Smooth muscle cell (in vitro differentiated cells): ENCODE data around the gene SPATA24. TPM values are rescaled to one million over a fixed set of nuclear protein-coding genes. Genes with fewer than 3 reads are reported as not detected.

Experiments used
- DNase-seq: peaks from one replicate; lab custom pipeline; 2025; ENCODE audit not compliant: unreplicated experiment; lab: John Stamatoyannopoulos, UW
- H2AFZ ChIP-seq: fragments of 200-600 bp; sonication (generic); 2 replicates; pipeline ENCODE4 v1.6.0; 2016; ENCODE audit warnings: antibody characterized with exemption, low read depth, mild to moderate bottlenecking
- H3F3A ChIP-seq: fragments of 200-600 bp; sonication (generic); 2 replicates; pipeline ENCODE4 v1.6.0; 2017; ENCODE audit warnings: antibody characterized with exemption, low read depth
- H3K27ac ChIP-seq: fragments of 200-600 bp; sonication (generic); 2 replicates; pipeline ENCODE4 v1.5.1; 2016; ENCODE audit warnings: low read depth, mild to moderate bottlenecking
- H3K27me3 ChIP-seq: fragments of 200-600 bp; sonication (generic); 2 replicates; pipeline ENCODE4 v1.6.1; 2016; ENCODE audit warnings: low read depth, mild to moderate bottlenecking
- H3K36me3 ChIP-seq: fragments of 200-600 bp; sonication (generic); 2 replicates; pipeline ENCODE4 v1.5.1; 2016; ENCODE audit warnings: low read depth
- H3K4me1 ChIP-seq: fragments of 200-600 bp; sonication (generic); 2 replicates; pipeline ENCODE4 v1.5.1; 2016; ENCODE audit warnings: low read depth
- H3K4me2 ChIP-seq: fragments of 200-600 bp; sonication (generic); 2 replicates; pipeline ENCODE4 v1.6.0; 2016; ENCODE audit warnings: mild to moderate bottlenecking
- H3K4me3 ChIP-seq: fragments of 200-600 bp; sonication (generic); 2 replicates; pipeline ENCODE4 v1.5.1; 2016; ENCODE audit warnings: mild to moderate bottlenecking
- H3K79me2 ChIP-seq: fragments of 200-600 bp; sonication (generic); 2 replicates; pipeline ENCODE4 v1.6.0; 2016; ENCODE audit warnings: low read depth, mild to moderate bottlenecking
- H3K9ac ChIP-seq: fragments of 200-600 bp; sonication (generic); 2 replicates; pipeline ENCODE4 v1.6.0; 2016; ENCODE audit warnings: low read depth
- H3K9me3 ChIP-seq: fragments of 200-600 bp; sonication (generic); replicated peaks from 2 replicates; pipeline ENCODE4 v1.5.1; 2016; ENCODE audit warnings: low read depth
- H4K20me1 ChIP-seq: fragments of 200-600 bp; sonication (generic); 2 replicates; pipeline ENCODE4 v1.6.0; 2016; ENCODE audit warnings: low read depth
- WGBS: methylation state at CpG from one replicate; pipeline ENCODE4 v1.1.7; 2016; ENCODE audit warnings: low lambda C conversion rate; 5-methylcytosine and 5-hydroxymethylcytosine counted together
- polyA plus RNA-seq: library from polyadenylated mRNA; unstranded; fragments of >200 nt; fragmentation: Nextera tagmentation; extraction: Ambion mirVana; gene quantifications from 2 replicates; pipeline ENCODE4 v1.2.1, GENCODE V29; 2016
- total RNA-seq: library from RNA; depleted of rRNA; stranded (reverse); fragments of >200 nt; gene quantifications from 2 replicates; pipeline ENCODE4 v1.2.3, GENCODE V29; 2014
- TF ChIP-seq, protein P1 (sequence below): fragments of 200-600 bp; sonication (generic); IDR thresholded peaks from 2 replicates; pipeline ENCODE4 v1.5.1; 2017; ENCODE audit warnings: borderline replicate concordance, mild to moderate bottlenecking, antibody characterized with exemption; ENCODE audit not compliant: insufficient read depth, poor library complexity, severe bottlenecking

The SPATA24 gene
- total and polyA plus RNA-seq, 2 experiments from 2014 or later, result 2.0 to 2.6 TPM

DNA sequence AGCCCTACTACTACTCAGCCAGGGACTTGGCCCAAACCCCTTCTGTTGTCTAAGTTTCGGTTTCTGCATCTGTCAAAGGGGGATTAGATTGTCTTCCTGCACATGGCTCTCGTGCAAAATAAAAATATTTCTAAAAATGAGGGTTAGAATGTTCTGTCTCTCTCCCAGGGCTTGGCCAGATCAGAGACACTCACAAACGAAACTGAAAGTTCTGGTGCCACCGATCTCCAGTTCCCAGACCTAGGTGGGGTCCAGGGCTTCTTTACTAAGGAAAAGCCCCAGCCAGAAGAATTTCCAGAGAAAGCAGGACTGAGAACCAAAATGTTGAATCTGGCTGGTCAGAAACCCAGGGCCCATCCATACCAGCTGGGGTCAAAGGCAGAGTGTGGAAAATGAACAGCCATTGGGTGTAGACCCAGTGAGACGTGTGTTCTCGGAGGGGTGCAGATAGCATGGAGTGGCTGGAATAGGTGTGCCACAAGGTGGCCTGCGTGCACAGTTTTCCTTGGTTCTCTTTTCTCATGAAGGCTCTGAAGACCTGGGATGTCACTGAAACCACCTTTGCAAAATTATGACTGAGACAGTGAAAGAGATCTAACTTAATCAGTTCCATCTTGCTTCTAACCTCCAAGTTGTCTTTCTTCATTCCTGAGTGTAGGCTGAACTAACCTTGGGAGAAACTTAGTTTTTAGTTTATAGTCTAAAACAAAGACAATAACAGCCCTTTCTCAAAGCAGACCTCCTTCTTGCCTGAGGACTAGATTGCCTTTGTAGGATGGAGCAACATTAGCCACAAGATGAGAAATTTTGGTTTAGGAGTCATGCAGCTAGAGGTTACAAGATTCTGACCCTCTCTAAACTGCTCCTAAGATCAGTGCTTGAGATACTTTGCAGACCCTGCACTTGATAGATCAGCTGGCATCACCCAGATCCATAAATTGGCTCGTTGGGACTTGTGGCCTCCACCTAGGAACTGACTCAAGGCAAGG, 18.5 kb downstream of the SPATA24 start:
- no peak for DNase-seq
- no peaks in the 10 kb centered on the region for H3F3A ChIP-seq
- no peak overlapping the region for H3K9ac ChIP-seq
- H4K20me1 ChIP-seq, result no peaks in the 10 kb centered on the region
- H3K36me3 ChIP-seq, result no peaks in the 10 kb centered on the region
- H3K4me3 ChIP-seq, result no peak overlapping the region
- WGBS, result 81% methylated on average over 8 of the region's 8 CpGs
- TF ChIP-seq, protein P1, sequence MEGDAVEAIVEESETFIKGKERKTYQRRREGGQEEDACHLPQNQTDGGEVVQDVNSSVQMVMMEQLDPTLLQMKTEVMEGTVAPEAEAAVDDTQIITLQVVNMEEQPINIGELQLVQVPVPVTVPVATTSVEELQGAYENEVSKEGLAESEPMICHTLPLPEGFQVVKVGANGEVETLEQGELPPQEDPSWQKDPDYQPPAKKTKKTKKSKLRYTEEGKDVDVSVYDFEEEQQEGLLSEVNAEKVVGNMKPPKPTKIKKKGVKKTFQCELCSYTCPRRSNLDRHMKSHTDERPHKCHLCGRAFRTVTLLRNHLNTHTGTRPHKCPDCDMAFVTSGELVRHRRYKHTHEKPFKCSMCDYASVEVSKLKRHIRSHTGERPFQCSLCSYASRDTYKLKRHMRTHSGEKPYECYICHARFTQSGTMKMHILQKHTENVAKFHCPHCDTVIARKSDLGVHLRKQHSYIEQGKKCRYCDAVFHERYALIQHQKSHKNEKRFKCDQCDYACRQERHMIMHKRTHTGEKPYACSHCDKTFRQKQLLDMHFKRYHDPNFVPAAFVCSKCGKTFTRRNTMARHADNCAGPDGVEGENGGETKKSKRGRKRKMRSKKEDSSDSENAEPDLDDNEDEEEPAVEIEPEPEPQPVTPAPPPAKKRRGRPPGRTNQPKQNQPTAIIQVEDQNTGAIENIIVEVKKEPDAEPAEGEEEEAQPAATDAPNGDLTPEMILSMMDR, result no peak
- no peaks in the 10 kb centered on the region for H3K9me3 ChIP-seq
- no peak overlapping the region for H3K27ac ChIP-seq
- H3K4me1 ChIP-seq, result peaks cover 3% of the 10 kb centered on the region
- H3K27me3 ChIP-seq, result no peaks in the 10 kb centered on the region
- H3K79me2 ChIP-seq, result no peaks in the 10 kb centered on the region
- H3K4me2 ChIP-seq, result no peak overlapping the region
- no peak overlapping the region for H2AFZ ChIP-seq

DNA sequence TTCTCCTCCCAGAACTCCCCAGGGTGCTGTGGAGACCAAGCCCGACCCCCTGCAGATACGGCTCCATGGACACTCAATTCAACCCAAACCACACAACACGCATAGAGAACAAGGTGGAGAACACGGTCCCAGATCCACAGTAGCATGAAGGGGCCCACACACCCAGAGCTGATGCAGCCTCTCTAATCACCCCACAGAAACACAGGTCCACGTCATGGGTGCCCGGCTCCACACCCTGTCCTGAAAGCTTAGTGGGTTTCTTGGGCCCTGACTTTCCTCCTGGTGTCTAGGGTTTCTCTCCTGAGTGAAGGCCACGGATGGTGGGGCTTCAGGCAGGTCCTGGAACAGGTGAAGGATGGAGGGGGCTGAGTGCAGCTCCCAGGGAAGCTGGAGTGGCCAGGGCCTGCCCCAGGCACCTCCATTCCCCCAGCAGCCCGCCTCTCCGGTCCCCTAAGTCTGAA, 19.3 kb downstream of the SPATA24 start:
- Histone ChIP-seq H3K79me2 (no peaks in the 10 kb centered on the region), H3K4me2 (no peak overlapping the region), H3F3A (no peaks in the 10 kb centered on the region), H3K27ac (no peak overlapping the region), H2AFZ (no peak overlapping the region), H3K4me3 (no peak overlapping the region), H3K27me3 (no peaks in the 10 kb centered on the region), H3K4me1 (peaks cover 3% of the 10 kb centered on the region), H3K36me3 (no peaks in the 10 kb centered on the region), H3K9me3 (no peaks in the 10 kb centered on the region), H4K20me1 (no peaks in the 10 kb centered on the region), H3K9ac (no peak overlapping the region)
- no peak for DNase-seq
- 91% methylated on average over 9 of the region's 9 CpGs for WGBS
- TF ChIP-seq, protein P1, result no peak

DNA sequence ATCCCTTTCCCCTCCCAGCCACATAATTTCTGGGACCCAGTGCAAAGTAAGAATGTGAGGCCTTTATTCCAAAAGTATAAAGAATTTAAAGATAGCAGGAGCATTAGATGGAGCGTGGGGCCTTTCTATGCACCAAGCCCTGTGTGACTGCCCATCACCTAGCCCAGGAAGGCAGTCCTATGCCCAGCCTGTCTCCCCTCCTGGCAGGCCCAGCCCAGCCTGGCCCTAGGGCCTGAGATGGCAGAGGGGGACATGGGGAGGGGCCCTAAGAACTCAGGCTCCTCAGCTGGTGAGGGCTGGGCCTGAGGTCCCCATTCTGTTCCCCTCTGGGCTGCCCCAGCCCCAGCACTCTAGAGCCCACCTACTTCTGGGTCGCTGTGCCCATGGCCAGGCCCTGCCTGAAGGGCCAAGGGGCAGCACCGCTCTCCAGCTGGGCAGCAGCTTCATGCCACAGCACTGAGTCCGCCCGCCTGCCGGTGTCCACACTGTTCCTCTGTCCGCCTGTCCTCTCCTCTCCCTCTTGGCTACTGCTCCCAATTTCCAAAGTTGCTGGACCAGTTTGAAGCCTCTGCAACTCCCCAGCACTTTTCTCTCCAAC, 19.8 kb downstream of the SPATA24 start:
- no peak overlapping the region for H3K4me2 ChIP-seq
- H3K9ac ChIP-seq, result no peak overlapping the region
- H2AFZ ChIP-seq, result no peak overlapping the region

More for the DNA sequence above, 19.8 kb downstream of the SPATA24 start:
- no peak overlapping the region for H3K27ac ChIP-seq
- no peaks in the 10 kb centered on the region for H3K9me3 ChIP-seq
- no peaks in the 10 kb centered on the region for H3K27me3 ChIP-seq
- H3K4me1 ChIP-seq, result peaks cover 3% of the 10 kb centered on the region
- no peaks in the 10 kb centered on the region for H3F3A ChIP-seq
- H3K79me2 ChIP-seq, result no peaks in the 10 kb centered on the region
- no peaks in the 10 kb centered on the region for H4K20me1 ChIP-seq
- no peaks in the 10 kb centered on the region for H3K36me3 ChIP-seq
- 85% methylated on average over 7 of the region's 7 CpGs for WGBS
- DNase-seq, result no peak
- no peak overlapping the region for H3K4me3 ChIP-seq
- TF ChIP-seq, protein P1, result no peak
